H1 (cell line): ENCODE measurements around the gene GNAS. TPM values are rescaled to one million over a fixed set of nuclear protein-coding genes. Genes with fewer than 3 reads are reported as not detected.

Source experiments
- CTCF ChIA-PET: fragments of 300-600 bp; sonication (Branson Sonifier 250); formaldehyde crosslinking; loops from one replicate; lab custom pipeline; 2021; ENCODE audit not compliant: partially characterized antibody; lab: Charles Lee
- POLR2A ChIA-PET: fragments of 300-600 bp; sonication (Branson Sonifier 250); formaldehyde crosslinking; loops from one replicate; lab custom pipeline; 2021; ENCODE audit warnings: inconsistent platforms; ENCODE audit not compliant: partially characterized antibody; lab: Charles Lee
- DNase-seq, 2 experiments: peaks; one replicate each; pipeline versions ENCODE4 v3.0.0 to v3.0.0-alpha.2; 2010 to 2022; ENCODE audit warnings: low spot score in 2 of 2, low read depth in 1 of 2, mixed read lengths in 1 of 2
- FAIRE-seq: peaks from 2 replicates; lab custom pipeline; 2011; peaks lifted over from hg19 to GRCh38; lab: Jason Lieb, UNC
- H2AFZ ChIP-seq: 2 replicates; pipeline ENCODE4 v1.8.1; 2012; ENCODE audit warnings: low read length, inconsistent platforms
- H2AK5ac ChIP-seq: 2 replicates; pipeline ENCODE4 v1.6.1; 2013; ENCODE audit warnings: low read depth, low read length
- H2BK120ac ChIP-seq: replicated peaks from 2 replicates; pipeline ENCODE3; 2013; ENCODE audit warnings: low read depth, low read length, inconsistent platforms
- H2BK12ac ChIP-seq: 2 replicates; pipeline ENCODE4 v1.6.1; 2013; ENCODE audit warnings: low read depth, low read length
- H2BK15ac ChIP-seq: 2 replicates; pipeline ENCODE4 v1.6.1; 2013; ENCODE audit warnings: low read length
- H2BK20ac ChIP-seq: 2 replicates; pipeline ENCODE4 v1.6.1; 2013; ENCODE audit warnings: low read length
- H2BK5ac ChIP-seq: 2 replicates; pipeline ENCODE4 v1.6.1; 2013; ENCODE audit warnings: low read depth, low read length
- H3K14ac ChIP-seq: 2 replicates; pipeline ENCODE4 v1.6.1; 2013; ENCODE audit warnings: inconsistent platforms; ENCODE audit not compliant: insufficient read length
- H3K18ac ChIP-seq: 2 replicates; pipeline ENCODE4 v1.6.1; 2013; ENCODE audit warnings: low read length; ENCODE audit errors: extremely low read depth
- H3K23ac ChIP-seq: 2 replicates; pipeline ENCODE4 v1.6.1; 2013; ENCODE audit warnings: inconsistent platforms; ENCODE audit not compliant: insufficient read length
- H3K23me2 ChIP-seq: 2 replicates; pipeline ENCODE4 v1.6.1; 2013; ENCODE audit warnings: low read depth, low read length
- H3K27ac ChIP-seq: 2 replicates; pipeline ENCODE4 v1.6.1; 2011; ENCODE audit warnings: low read depth, low read length, inconsistent platforms
- H3K27me3 ChIP-seq, 4 experiments: replicated peaks in 1 of 4; 1 replicate in 1 of 4; 2 replicates in 3 of 4; pipeline versions ENCODE4 v1.6.1 to v1.8.1; 2011 to 2013; ENCODE audit warnings: low read length in 3 of 4, mild to moderate bottlenecking in 3 of 4, inconsistent platforms in 2 of 4, mixed read lengths in 2 of 4, moderate library complexity in 1 of 4; ENCODE audit not compliant: control insufficient read depth in 3 of 4, insufficient read depth in 3 of 4; ENCODE audit errors: extremely low read depth in 1 of 4
- H3K36me3 ChIP-seq, 4 experiments: 2 replicates each; pipeline versions ENCODE4 v1.6.1 to v1.8.1; 2011 to 2013; ENCODE audit warnings: mild to moderate bottlenecking in 4 of 4, low read length in 3 of 4, moderate library complexity in 2 of 4, control low read depth in 1 of 4, inconsistent platforms in 1 of 4; ENCODE audit not compliant: insufficient read depth in 4 of 4, control insufficient read depth in 2 of 4
- H3K4ac ChIP-seq: replicated peaks from 2 replicates; pipeline ENCODE3; 2013; ENCODE audit warnings: low read length, low read depth, mixed read lengths, inconsistent platforms; ENCODE audit not compliant: insufficient read length
- H3K4me1 ChIP-seq, 4 experiments: replicated peaks in 1 of 4; 1 replicate in 1 of 4; 2 replicates in 3 of 4; pipeline versions ENCODE4 v1.6.1 to v1.8.1; 2011 to 2013; ENCODE audit warnings: low read length in 3 of 4, inconsistent platforms in 2 of 4, mixed read lengths in 1 of 4; ENCODE audit not compliant: insufficient read depth in 4 of 4, control insufficient read depth in 3 of 4
- H3K4me2 ChIP-seq, 2 experiments: 2 replicates each; pipeline versions ENCODE4 v1.6.1 to v1.8.1; 2011 to 2013; ENCODE audit warnings: low read depth in 2 of 2, low read length in 2 of 2, control low read depth in 1 of 2, inconsistent platforms in 1 of 2, mild to moderate bottlenecking in 1 of 2; ENCODE audit not compliant: insufficient read depth in 1 of 2
- H3K4me3 ChIP-seq, 4 experiments: fragments of 200-600, 300-600 bp in 1 of 4; sonication (generic), shearing (Covaris generic), sonication (Bioruptor Twin) in 1 of 4; 2 replicates each; pipeline versions ENCODE4 v1.5.1 to v1.8.1; 2011 to 2016; ENCODE audit warnings: low read length in 4 of 4, low read depth in 3 of 4, control low read depth in 2 of 4, inconsistent platforms in 2 of 4, mild to moderate bottlenecking in 2 of 4, mixed read lengths in 1 of 4, moderate library complexity in 1 of 4; ENCODE audit not compliant: insufficient read depth in 2 of 4; ENCODE audit errors: extremely low read depth in 1 of 4
- H3K56ac ChIP-seq: replicated peaks from 2 replicates; pipeline ENCODE3; 2013; ENCODE audit warnings: low read depth, mild to moderate bottlenecking, mixed read lengths, low read length, inconsistent platforms; ENCODE audit not compliant: insufficient read length
- H3K79me1 ChIP-seq: 2 replicates; pipeline ENCODE4 v1.6.1; 2013; ENCODE audit warnings: low read depth, low read length, control low read depth
- H3K79me2 ChIP-seq, 2 experiments: 2 replicates each; pipeline versions ENCODE4 v1.6.1 to v1.8.1; 2012 to 2013; ENCODE audit warnings: low read length in 2 of 2, mild to moderate bottlenecking in 2 of 2, inconsistent platforms in 1 of 2; ENCODE audit not compliant: insufficient read depth in 2 of 2, control insufficient read depth in 1 of 2
- H3K9ac ChIP-seq, 4 experiments: replicated peaks in 1 of 4; 1 replicate in 1 of 4; 2 replicates in 3 of 4; pipeline versions ENCODE4 v1.6.1 to v1.8.1; 2011 to 2013; ENCODE audit warnings: low read depth in 3 of 4, low read length in 3 of 4, control low read depth in 2 of 4, mild to moderate bottlenecking in 2 of 4, moderate library complexity in 2 of 4, inconsistent platforms in 1 of 4; ENCODE audit errors: extremely low read depth in 1 of 4
- H3K9me3 ChIP-seq, 2 experiments: 2 replicates each; pipeline versions ENCODE4 v1.6.1 to v1.8.1; 2012 to 2013; ENCODE audit warnings: mild to moderate bottlenecking in 2 of 2, moderate library complexity in 2 of 2, control low read depth in 1 of 2, inconsistent platforms in 1 of 2, low read depth in 1 of 2, low read length in 1 of 2, mixed read lengths in 1 of 2; ENCODE audit not compliant: insufficient read depth in 2 of 2
- H4K20me1 ChIP-seq, 2 experiments: replicated peaks in 1 of 2; 2 replicates each; pipeline versions ENCODE3 to v1.8.1; 2011 to 2013; ENCODE audit warnings: inconsistent platforms in 2 of 2, low read length in 2 of 2, mild to moderate bottlenecking in 1 of 2; ENCODE audit not compliant: insufficient read depth in 2 of 2, control insufficient read depth in 1 of 2
- H4K5ac ChIP-seq: 2 replicates; pipeline ENCODE4 v1.6.1; 2013; ENCODE audit warnings: low read length, low read depth, mixed read lengths, inconsistent platforms; ENCODE audit not compliant: insufficient read length
- H4K8ac ChIP-seq: 2 replicates; pipeline ENCODE4 v1.8.0; 2013; ENCODE audit warnings: mild to moderate bottlenecking, moderate library complexity, low read length, inconsistent platforms; ENCODE audit not compliant: insufficient read depth; ENCODE audit errors: extremely low read depth
- H4K91ac ChIP-seq: replicated peaks from 2 replicates; pipeline ENCODE3; 2013; ENCODE audit warnings: low read length, mixed read lengths, inconsistent platforms; ENCODE audit not compliant: insufficient read length
- ASH2L ChIP-seq: fragments of 200-600, 300-600 bp; sonication (generic); IDR thresholded peaks from one replicate; pipeline ENCODE4 v1.7.1; 2017; ENCODE audit warnings: low read length
- BRCA1 ChIP-seq: IDR thresholded peaks from 2 replicates; pipeline ENCODE4 v1.6.1; 2012; ENCODE audit warnings: low read depth, low read length, improper control_type of control experiment
- EZH2 ChIP-seq: fragments of 200-600 bp; sonication (generic); IDR thresholded peaks from 2 replicates; pipeline ENCODE4 v1.7.1; 2012; ENCODE audit warnings: low read depth, mild to moderate bottlenecking, moderate library complexity, low read length, inconsistent platforms; ENCODE audit not compliant: severe bottlenecking
- GABPA ChIP-seq: IDR thresholded peaks from 2 replicates; pipeline ENCODE4 v1.6.1; 2011; ENCODE audit warnings: mild to moderate bottlenecking, low read length, moderate library complexity, borderline replicate concordance; ENCODE audit not compliant: insufficient read depth
- NRF1 ChIP-seq: IDR thresholded peaks from 2 replicates; pipeline ENCODE4 v1.6.1; 2011; ENCODE audit warnings: mild to moderate bottlenecking, low read depth, low read length, improper control_type of control experiment
- RBBP5 ChIP-seq: IDR thresholded peaks from 2 replicates; pipeline ENCODE4 v1.7.1; 2012; ENCODE audit warnings: low read depth, mild to moderate bottlenecking, inconsistent platforms, low read length, moderate library complexity, borderline replicate concordance
- SIX5 ChIP-seq: IDR thresholded peaks from 2 replicates; pipeline ENCODE4 v1.6.1; 2011; ENCODE audit warnings: mild to moderate bottlenecking, low read depth, low read length
- SRF ChIP-seq: IDR thresholded peaks from 2 replicates; pipeline ENCODE4 v1.6.1; 2011; ENCODE audit warnings: mild to moderate bottlenecking, low read depth, low read length, moderate library complexity
- TAF7 ChIP-seq: optimal IDR thresholded peaks from 2 replicates; pipeline ENCODE3; 2011; ENCODE audit warnings: low read depth, mild to moderate bottlenecking, inconsistent platforms, low read length, moderate library complexity, borderline replicate concordance
- WGBS, 2 experiments: shearing (Covaris generic) in 1 of 2; methylation state at CpG; one replicate each; pipeline versions ENCODE4 v1.1.6 to v1.1.7; 2013 to 2015; ENCODE audit warnings: low lambda C conversion rate in 2 of 2, mixed read lengths in 2 of 2, inconsistent platforms in 1 of 2, low coverage in 1 of 2, missing lambda C conversion rate in 1 of 2; ENCODE audit not compliant: insufficient replicate concordance in 2 of 2, insufficient coverage in 1 of 2, insufficient read length in 1 of 2; ENCODE audit errors: extremely low coverage in 1 of 2, missing lambda C conversion rate in 1 of 2; 5-methylcytosine and 5-hydroxymethylcytosine counted together
- polyA plus RNA-seq, 7 experiments: library from polyadenylated mRNA; depleted of rRNA in 3 of 7; stranded (reverse) in 5 of 7; unstranded in 2 of 7; fragments of >200 nt in 5 of 7; fragments of 200-250 nt in 2 of 7; gene quantifications; 1 replicate in 5 of 7; 2 replicates in 1 of 7; 4 replicates in 1 of 7; pipeline versions ENCODE4 v1.2.1 to v1.2.3, GENCODE V29; 2011 to 2013; ENCODE audit warnings: missing spikeins in 2 of 7, mixed read lengths in 2 of 7
- total RNA-seq: library from RNA; stranded (reverse); fragmentation: NEBNext Ultra II Directional; extraction: Animal tissue kit (Norgen Biotek cat#: 25700); gene quantifications from 2 replicates; pipeline ENCODE4 v1.2.1, GENCODE V29; 2021
- TF ChIP-seq, protein P1 (sequence below): IDR thresholded peaks from 2 replicates; pipeline ENCODE4 v1.6.1; 2012; ENCODE audit warnings: inconsistent platforms

GNAS gene
- total and polyA plus RNA-seq, 2 of the 8 experiments (the other 6 are each of a cell fraction or from before 2014, with no cell fraction given): 989 to 1,613 TPM

- no peak overlapping the region; the same call in 1 of the 2 replicates for H4K8ac ChIP-seq
- no peak overlapping the region for H3K56ac ChIP-seq
- H3K14ac ChIP-seq: no peak overlapping the region
- H3K9ac ChIP-seq: peak overlapping the region in 3 of 4 experiments; percentile 0 to 55 (median 31)
- H2BK12ac ChIP-seq: no peak overlapping the region
- no peak overlapping the region for H2AFZ ChIP-seq
- no peak overlapping the region for H2AK5ac ChIP-seq
- no peak overlapping the region for H4K5ac ChIP-seq
- no peak overlapping the region for H3K4ac ChIP-seq
- H3K27ac ChIP-seq: peak overlapping the region; percentile 71; the same call in 1 of the 2 replicates
- H3K27me3 ChIP-seq: peaks cover 0 to 18% (median 11%) of the 10 kb centered on the region in 4 experiments; a peak in 5 of 7 replicates
- no peak overlapping the region for H2BK120ac ChIP-seq
- FAIRE-seq (no peak), DNase-seq (peak in 1 of 2 experiments; percentile 61)
- H3K79me2 ChIP-seq: peaks cover 26 to 96% of the 10 kb centered on the region in 2 experiments
- H3K79me1 ChIP-seq: peaks cover 4% of the 10 kb centered on the region; the same call in 1 of the 2 replicates
- H2BK20ac ChIP-seq: 0 out of 2 replicates have a peak overlapping the region, but pooled peaks have one; percentile 27
- CTCF ChIA-PET: interaction anchor here (0.6 to 8.7 kb wide), 4 partner anchors 10 to 419 kb away, joined by 3 to 57 read pairs (median 4); partner anchors contain the start of genes GNAS and GNAS-AS1
- H4K91ac ChIP-seq: peak overlapping the region; percentile 1
- H3K4me1 ChIP-seq: peaks cover 15 to 36% (median 19%) of the 10 kb centered on the region in 4 experiments
- peak overlapping the region; percentile 95 for H2BK5ac ChIP-seq
- H2BK15ac ChIP-seq: no peak overlapping the region
- H3K4me3 ChIP-seq: peak overlapping the region; percentile 49 to 62 (median 60)
- 51% methylated on average over 55 of the region's 58 CpGs; no CpG with 5 or more reads in 1 of the 2 experiments for WGBS, 2 experiments
- peaks cover 2 to 5% of the 10 kb centered on the region in 2 experiments for H4K20me1 ChIP-seq
- peak overlapping the region; percentile 76; the same call in 1 of the 2 replicates for H3K18ac ChIP-seq
- H3K23me2 ChIP-seq: peaks cover 16% of the 10 kb centered on the region
- H3K36me3 ChIP-seq: peaks cover 2 to 46% (median 17%) of the 10 kb centered on the region in 4 experiments; a peak in 6 of 8 replicates
- H3K23ac ChIP-seq: no peak overlapping the region
- no peaks in the 10 kb centered on the region for H3K9me3 ChIP-seq
- peak overlapping the region; percentile 69 to 98 for H3K4me2 ChIP-seq
- POLR2A ChIA-PET: interaction anchor here (0.6 to 12.2 kb wide), 13 partner anchors 7 to 327 kb away, joined by 3 to 163 read pairs (median 5); partner anchors contain the start of genes APCDD1L, GNAS, GNAS-AS1 and NPEPL1
- TF ChIP-seq RBBP5: 0 out of 2 replicates have a peak, but pooled peaks have one; percentile 13
- TF ChIP-seq, protein P1, sequence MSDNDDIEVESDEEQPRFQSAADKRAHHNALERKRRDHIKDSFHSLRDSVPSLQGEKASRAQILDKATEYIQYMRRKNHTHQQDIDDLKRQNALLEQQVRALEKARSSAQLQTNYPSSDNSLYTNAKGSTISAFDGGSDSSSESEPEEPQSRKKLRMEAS: peak; percentile 45
- TF ChIP-seq SRF: no peak
- no peak for TF ChIP-seq TAF7
- no peak for TF ChIP-seq ASH2L
- no peak for TF ChIP-seq BRCA1
- TF ChIP-seq NRF1: no peak
- TF ChIP-seq GABPA: no peak
- TF ChIP-seq SIX5: no peak
- no peak for TF ChIP-seq EZH2
Observed at GRCh38 chr20:58841539-58842264, 10.8 kb upstream of the GNAS start.
